Right cardiac atrium (tissue), 5 donors: ENCODE data around the gene ANO1. TPM values are rescaled to one million over a fixed set of nuclear protein-coding genes. Genes with fewer than 3 reads are reported as not detected.

ENCODE experiments used
- ATAC-seq, 2 donors: fragments of 200-7000 bp; cut with Tn5 transposase; one replicate each; pipeline versions ENCODE4 v1.8.0 to v1.9.1; 2020; ENCODE audit warnings: moderate library complexity in 2 of 2, mild to moderate bottlenecking in 1 of 2
- DNase-seq, 3 donors: peaks; one replicate each; pipeline ENCODE4 v3.0.0-alpha.2; 2020
- H3K27ac ChIP-seq: one replicate; pipeline ENCODE4 v1.5.1; 2013; ENCODE audit warnings: mild to moderate bottlenecking, low read length, control low read depth, moderate library complexity
- H3K27me3 ChIP-seq: one replicate; pipeline ENCODE4 v1.6.1; 2013; ENCODE audit not compliant: control insufficient read depth, insufficient read depth
- H3K4me1 ChIP-seq: one replicate; pipeline ENCODE4 v1.6.1; 2013; ENCODE audit warnings: low read length; ENCODE audit not compliant: control insufficient read depth, insufficient read depth
- H3K4me3 ChIP-seq: one replicate; pipeline ENCODE4 v1.5.1; 2013; ENCODE audit warnings: low read length, control low read depth
- H3K9me3 ChIP-seq: one replicate; pipeline ENCODE4 v1.6.1; 2013; ENCODE audit warnings: low read length; ENCODE audit not compliant: control insufficient read depth
- WGBS: extraction: QIAGEN DNeasy Blood & Tissue Kit; methylation state at CpG from one replicate; pipeline ENCODE4 v1.1.7; 2013; 5-methylcytosine and 5-hydroxymethylcytosine counted together
- intact Hi-C, 4 donors: fragments of 100-400 bp; cut with DNase I; formaldehyde crosslinking; loops; one replicate each; pipeline versions ENCODE4 v1.11.0 to v1.14.0; 2022 to 2023
- polyA plus RNA-seq: library from polyadenylated mRNA; stranded (reverse); fragments of 200-250 nt; gene quantifications from one replicate; pipeline ENCODE4 v1.2.3, GENCODE V29; 2013
- total RNA-seq, 4 donors: library from RNA; stranded (reverse); fragmentation: NEBNext Ultra II Directional; extraction: Animal tissue kit (Norgen Biotek cat#: 25700); gene quantifications; one replicate each; pipeline ENCODE4 v1.2.1, GENCODE V29; 2021
- donor health status: healthy with polysubstance abuse.
- donor health status: DM: no; HTN: yes; CAD: no.
- donor health status: DM: no; HTN: no; CAD: no.
- donor health status: DM: no; HTN: yes; CAD: no; lungs with severe emphysema.
- donor health status: DM: yes; HTN: yes; CAD: no.

The ANO1 gene
- total and polyA plus RNA-seq, 5 donors = 6.8 to 18.2 (median 8.8) TPM

DNA sequence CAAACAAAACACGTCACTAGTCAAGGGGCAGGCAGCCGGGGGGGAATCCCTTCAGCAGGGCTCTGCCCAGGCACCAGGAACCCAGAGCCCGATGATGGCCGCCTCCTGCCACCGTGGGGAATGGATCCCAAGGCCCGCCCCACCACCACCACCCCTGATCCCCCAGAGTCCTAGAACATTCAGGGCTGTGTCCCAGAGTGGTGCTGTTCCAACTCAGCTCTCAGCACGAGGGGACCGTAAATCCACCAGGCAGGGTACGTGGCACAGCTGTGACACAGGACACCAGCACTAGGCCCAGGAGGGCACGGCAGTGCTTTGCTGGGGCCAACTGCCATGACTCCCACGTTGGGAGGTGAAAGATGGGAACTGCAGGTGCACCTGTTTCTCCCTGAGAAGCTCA lies 29.6 kb downstream of the ANO1 start:
- H3K4me3 ChIP-seq = no peak overlapping the region
- H3K9me3 ChIP-seq = no peaks in the 10 kb centered on the region
- intact Hi-C loops = no loop called here
- ATAC-seq = no peak
- H3K27me3 ChIP-seq = no peaks in the 10 kb centered on the region
- H3K4me1 ChIP-seq = no peaks in the 10 kb centered on the region
- no peak overlapping the region for H3K27ac ChIP-seq
- WGBS = 81% methylated on average over 11 of the region's 11 CpGs
- DNase-seq = peak in 2 of 3 donors; percentile 29 to 39

DNA sequence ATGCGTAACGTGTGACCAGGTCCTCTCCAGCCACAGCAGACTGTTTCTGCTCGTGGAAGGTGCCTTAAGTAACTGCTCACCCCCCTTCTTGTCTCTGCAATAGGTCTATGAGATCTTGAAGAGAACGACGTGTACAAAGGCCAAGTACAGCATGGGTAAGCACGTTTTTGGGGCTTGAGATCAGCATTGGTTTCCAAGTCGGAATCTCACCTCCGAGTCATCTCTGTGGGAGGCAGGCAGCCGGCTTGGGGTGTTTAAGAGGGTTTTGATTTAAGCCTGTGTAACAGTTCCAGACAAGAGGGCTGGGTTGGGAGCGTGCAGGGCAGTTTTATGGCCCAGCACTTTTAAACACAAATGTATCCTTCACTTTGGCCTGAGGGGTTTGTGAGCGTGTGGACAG lies 30.1 kb downstream of the ANO1 start:
- H3K4me1 ChIP-seq = no peaks in the 10 kb centered on the region
- no peak overlapping the region for H3K4me3 ChIP-seq
- H3K9me3 ChIP-seq = no peaks in the 10 kb centered on the region
- no peaks in the 10 kb centered on the region for H3K27me3 ChIP-seq
- ATAC-seq (no peak), DNase-seq (no peak)
- 78% methylated on average over 11 of the region's 11 CpGs for WGBS
- no peak overlapping the region for H3K27ac ChIP-seq
- intact Hi-C loops = no loop called here

DNA sequence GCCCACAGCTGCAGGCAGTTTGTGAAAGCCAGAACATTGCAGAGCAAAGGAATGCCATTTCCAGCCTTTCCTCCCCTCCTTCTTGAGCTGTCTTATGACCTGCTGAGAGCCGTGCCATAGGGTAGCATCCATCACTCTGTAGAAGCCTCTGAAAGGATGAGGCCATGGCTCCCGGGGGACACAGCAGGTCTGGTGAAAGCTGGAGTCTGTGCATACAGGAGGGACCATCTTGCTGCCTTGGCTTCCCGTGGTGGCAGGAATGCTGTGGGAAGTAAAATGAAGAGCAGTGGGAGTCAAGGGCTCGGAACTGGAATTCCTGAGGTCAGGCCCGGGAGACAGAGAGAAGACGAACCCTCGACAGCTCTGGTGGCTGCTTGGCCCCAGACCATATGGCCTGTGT lies 30.9 kb downstream of the ANO1 start:
- DNase-seq (peak in 2 of 3 donors; percentile 7 to 10), ATAC-seq (no peak)
- Histone ChIP-seq H3K9me3 (no peaks in the 10 kb centered on the region), H3K27me3 (no peaks in the 10 kb centered on the region), H3K4me1 (no peaks in the 10 kb centered on the region), H3K4me3 (no peak overlapping the region), H3K27ac (no peak overlapping the region)
- intact Hi-C loops = no loop called here
- WGBS = 71% methylated on average over 7 of the region's 7 CpGs

DNA sequence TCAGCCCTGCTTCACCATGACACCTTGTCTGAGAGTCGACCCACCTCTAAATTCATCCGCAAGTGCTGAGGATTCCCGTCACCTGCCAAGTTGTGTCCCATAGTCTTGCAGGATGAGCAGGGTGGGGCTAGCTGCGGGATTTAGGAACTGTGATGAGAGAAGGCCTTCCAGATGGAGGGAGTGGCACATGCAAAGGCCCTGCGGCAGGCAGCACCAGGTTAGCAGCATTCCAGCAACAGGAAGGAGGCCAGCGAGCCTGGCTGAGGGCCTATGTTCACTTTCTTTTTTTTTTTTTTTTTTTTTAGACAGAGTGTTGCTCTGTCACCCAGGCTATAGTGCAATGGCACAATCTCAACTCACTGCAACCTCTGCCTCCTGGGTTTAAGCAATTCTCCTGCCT lies 31.8 kb downstream of the ANO1 start:
- DNase-seq (peak in 1 of 3 donors; percentile 16), ATAC-seq (no peak)
- H3K9me3 ChIP-seq = no peaks in the 10 kb centered on the region
- H3K4me1 ChIP-seq = no peaks in the 10 kb centered on the region
- WGBS = 96% methylated on average over 6 of the region's 6 CpGs
- no peak overlapping the region for H3K4me3 ChIP-seq
- H3K27me3 ChIP-seq = no peaks in the 10 kb centered on the region
- H3K27ac ChIP-seq = no peak overlapping the region
- intact Hi-C loops = no loop called here

DNA sequence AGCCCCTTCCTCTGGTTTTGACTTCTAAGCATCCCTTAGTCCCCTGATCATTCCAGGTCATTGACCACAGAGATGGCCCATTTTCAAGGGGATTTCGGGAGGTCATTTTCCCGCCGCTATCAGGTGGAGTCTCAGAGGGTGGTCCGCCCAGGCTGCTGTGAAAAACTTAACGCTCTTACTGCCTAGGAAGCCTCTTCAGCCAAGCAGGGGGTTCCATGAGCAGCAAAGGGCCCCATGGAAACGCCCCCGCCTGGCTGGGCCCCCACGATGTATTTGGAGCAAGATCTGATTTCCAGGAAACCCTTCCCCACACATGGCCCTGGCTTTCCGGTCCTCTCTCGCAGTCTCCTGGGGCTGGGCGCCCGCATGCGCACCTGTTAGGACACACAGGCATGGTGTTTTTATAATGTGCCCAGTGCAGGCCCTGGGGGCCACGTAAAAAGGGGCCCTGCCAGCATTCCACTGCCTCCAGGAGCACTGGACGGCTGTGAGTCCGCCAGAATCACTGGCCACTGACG lies 32.5 kb downstream of the ANO1 start:
- no peak overlapping the region for H3K4me3 ChIP-seq
- H3K27ac ChIP-seq = peak overlapping the region; percentile 34
- DNase-seq (peak in 2 of 3 donors; percentile 22 to 45), ATAC-seq (no peak)
- no peaks in the 10 kb centered on the region for H3K9me3 ChIP-seq
- no peaks in the 10 kb centered on the region for H3K4me1 ChIP-seq
- no peaks in the 10 kb centered on the region for H3K27me3 ChIP-seq
- 85% methylated on average over 17 of the region's 17 CpGs for WGBS
- intact Hi-C loops = no loop called here

DNA sequence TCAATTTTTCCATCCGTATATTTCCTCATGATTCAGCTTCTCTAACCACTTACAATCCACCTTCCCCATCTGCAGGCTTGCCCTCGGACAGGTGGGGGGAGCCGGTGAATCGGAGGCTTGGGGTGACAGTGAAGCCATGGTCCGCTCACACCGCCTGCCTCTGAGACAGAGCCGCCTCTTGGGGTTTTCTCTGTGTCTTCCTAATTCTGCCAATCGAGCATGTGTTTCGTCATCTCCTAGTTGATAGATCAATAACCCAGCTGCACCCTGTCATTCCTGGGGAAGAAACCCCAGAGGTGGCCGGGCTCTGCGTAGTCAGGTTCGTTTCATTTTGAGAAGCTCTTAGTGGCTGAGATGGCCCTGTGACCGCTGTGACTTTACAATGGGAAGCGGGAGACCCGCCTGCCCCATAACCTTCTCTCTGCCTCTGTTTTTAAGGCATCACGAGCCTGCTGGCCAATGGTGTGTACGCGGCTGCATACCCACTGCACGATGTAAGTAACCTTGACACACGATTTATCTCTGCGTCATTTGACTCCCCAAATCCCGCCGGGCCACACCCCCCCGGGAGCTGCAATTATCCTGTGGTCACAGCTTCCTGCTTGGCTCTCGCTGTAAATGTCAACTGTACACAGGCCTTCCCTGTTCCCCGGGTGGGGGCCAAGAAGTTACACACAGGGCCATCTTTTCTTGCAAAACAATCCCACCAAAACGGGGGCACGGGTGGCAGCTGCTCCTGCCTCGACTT lies 33.3 kb downstream of the ANO1 start:
- peak; percentile 74 to 89 (median 75) for DNase-seq
- Histone ChIP-seq H3K9me3 (no peaks in the 10 kb centered on the region), H3K27ac (peak overlapping the region; percentile 42), H3K4me1 (no peaks in the 10 kb centered on the region), H3K27me3 (no peaks in the 10 kb centered on the region), H3K4me3 (no peak overlapping the region)
- peak; percentile 61 to 87 for ATAC-seq
- WGBS = 46% methylated on average over 29 of the region's 29 CpGs
- intact Hi-C loops = no loop called here

DNA sequence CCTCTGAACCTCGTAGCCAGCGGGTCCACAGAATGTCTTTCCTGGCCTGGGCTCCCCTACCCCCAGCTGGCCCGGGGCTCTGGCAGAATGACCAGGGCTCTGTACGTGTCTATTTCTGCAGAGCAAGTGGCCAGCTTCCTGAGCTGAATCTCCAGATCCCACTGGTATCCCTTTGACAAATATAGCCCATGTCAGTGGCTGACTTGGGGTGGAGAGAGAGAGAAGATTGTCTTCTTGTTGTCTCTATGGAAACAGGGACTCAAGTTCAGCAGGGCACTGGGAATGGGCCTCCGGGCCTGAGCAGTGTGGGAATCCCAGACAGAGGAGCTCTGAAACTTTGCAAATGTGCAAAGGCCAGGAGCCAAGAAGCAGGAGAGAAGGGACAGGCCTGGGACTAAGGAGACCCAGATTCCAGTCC lies 33.9 kb downstream of the ANO1 start:
- no peaks in the 10 kb centered on the region for H3K27me3 ChIP-seq
- no peaks in the 10 kb centered on the region for H3K4me1 ChIP-seq
- intact Hi-C loops = no loop called here
- 25% methylated on average over 5 of the region's 5 CpGs for WGBS
- H3K27ac ChIP-seq = peak overlapping the region; percentile 3
- ATAC-seq (peak; percentile 23 to 52), DNase-seq (peak in 2 of 3 donors; percentile 55 to 56)
- no peak overlapping the region for H3K4me3 ChIP-seq
- H3K9me3 ChIP-seq = no peaks in the 10 kb centered on the region

DNA sequence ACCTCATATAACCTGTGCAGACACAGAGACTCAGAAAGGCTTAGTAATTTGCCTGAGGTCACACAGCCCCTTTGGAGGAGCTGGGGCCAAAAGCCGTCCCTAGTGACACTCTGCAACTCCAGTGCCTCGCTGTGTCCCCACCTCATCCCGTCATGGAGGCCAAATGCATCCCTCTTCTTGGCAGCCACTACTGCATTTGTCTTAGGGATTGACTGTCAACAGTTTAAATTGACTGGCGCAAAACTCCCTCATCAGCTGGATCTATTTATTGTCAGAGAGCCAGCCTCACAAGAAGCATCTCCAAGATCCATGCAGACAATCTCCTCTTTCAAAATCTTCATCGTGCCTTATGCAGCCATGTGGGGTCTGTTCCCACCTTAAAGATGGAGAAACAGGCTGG lies 35.7 kb downstream of the ANO1 start:
- intact Hi-C loops = no loop called here
- no peaks in the 10 kb centered on the region for H3K9me3 ChIP-seq
- no peak overlapping the region for H3K4me3 ChIP-seq
- whole genome bisulfite sequencing = 64% methylated on average over 5 of the region's 5 CpGs
- H3K27me3 ChIP-seq = no peaks in the 10 kb centered on the region
- H3K4me1 ChIP-seq = no peaks in the 10 kb centered on the region
- ATAC-seq (no peak), DNase-seq (peak in 1 of 3 donors; percentile 41)
- no peak overlapping the region for H3K27ac ChIP-seq

DNA sequence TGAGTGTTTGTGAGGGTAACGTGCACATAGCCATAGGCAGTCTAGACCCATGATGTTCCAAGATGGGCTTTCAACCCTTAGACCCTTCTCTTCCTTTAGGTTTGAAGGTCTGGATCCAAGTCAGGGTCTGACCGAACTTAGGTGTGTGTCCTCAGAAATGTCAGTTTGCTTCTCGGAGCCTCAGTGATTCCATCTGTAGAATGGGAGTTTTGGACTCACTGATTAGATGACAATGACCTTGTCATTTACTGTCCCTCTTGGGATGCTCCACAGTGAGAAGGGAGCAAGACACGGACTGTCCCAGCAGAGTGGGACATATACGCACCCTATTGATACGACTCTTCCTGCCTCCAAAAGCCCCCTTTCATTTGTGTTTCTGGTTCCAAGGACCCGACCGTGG lies 37.7 kb downstream of the ANO1 start:
- 97% methylated on average over 8 of the region's 8 CpGs for WGBS
- Histone ChIP-seq H3K9me3 (no peaks in the 10 kb centered on the region), H3K27me3 (no peaks in the 10 kb centered on the region), H3K4me1 (no peaks in the 10 kb centered on the region), H3K4me3 (no peak overlapping the region), H3K27ac (no peak overlapping the region)
- ATAC-seq (no peak), DNase-seq (no peak)
- intact Hi-C loops = no loop called here

DNA sequence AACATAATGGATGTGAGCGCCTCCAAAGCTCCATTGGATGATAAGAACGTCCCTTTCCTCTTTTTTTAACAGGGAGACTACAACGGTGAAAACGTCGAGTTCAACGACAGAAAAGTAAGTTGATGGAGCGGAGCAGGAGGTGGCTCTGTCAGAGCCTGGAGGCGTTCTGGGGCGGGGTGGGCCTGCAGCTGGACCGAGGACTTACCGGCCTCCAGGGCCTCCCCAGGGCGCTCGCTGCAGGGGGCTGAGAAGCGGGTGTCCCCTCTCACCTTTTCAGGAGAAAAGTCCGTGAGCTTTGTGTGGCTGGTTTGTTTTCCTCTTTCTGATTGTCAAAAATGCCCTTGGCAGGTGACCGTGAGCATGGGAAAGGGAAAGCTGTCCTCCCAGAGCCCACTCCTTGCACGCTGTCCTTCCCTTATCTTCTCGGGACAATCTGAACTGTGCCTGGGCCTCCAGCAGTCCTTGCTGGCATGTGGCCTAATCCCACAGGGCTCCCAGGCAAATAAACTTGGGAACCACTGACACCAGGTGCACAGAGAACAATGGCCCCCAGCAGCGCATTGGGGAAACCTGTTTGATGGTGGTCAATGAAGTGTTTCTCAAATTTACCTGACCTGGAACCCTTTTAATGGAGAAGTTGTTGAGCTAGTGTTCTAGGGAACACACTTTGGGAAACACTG lies 38.4 kb downstream of the ANO1 start:
- Histone ChIP-seq H3K9me3 (no peaks in the 10 kb centered on the region), H3K4me1 (no peaks in the 10 kb centered on the region), H3K27ac (no peak overlapping the region), H3K4me3 (no peak overlapping the region), H3K27me3 (no peaks in the 10 kb centered on the region)
- ATAC-seq (no peak), DNase-seq (peak in 2 of 3 donors; percentile 7 to 23)
- intact Hi-C loops = no loop called here
- 91% methylated on average over 19 of the region's 19 CpGs for WGBS

DNA sequence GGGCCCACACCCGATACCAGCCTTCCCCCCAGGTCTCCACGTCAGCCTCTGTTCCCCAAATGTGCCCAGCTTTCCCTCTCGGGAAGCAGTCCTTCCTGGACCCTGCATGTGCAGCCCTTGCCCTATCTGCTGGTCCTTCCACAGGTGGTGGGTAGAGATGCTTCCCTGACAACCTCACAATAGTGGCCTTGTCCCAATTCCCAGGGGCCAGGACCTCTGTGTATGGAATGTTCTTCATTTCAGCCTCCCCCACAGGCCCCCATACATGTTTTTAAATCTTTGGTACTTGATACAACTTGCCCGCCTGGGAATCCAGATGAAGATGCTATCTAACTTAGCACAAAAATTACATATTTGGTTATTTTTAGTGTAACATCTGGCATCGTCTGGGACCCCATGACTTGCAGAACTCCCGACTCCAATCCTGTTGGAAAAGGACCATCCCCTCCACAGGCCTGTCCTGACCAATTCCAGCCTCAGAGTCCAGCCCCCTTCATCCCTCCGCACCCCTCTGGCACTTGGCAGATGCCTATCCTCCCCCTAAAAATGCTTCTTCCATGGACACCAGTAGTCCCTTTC lies 39.5 kb downstream of the ANO1 start:
- DNase-seq (peak in 2 of 3 donors; percentile 8 to 21), ATAC-seq (no peak)
- WGBS = 83% methylated on average over 7 of the region's 7 CpGs
- intact Hi-C loops = no loop called here
- no peak overlapping the region for H3K27ac ChIP-seq
- no peak overlapping the region for H3K4me3 ChIP-seq
- H3K27me3 ChIP-seq = no peaks in the 10 kb centered on the region
- no peaks in the 10 kb centered on the region for H3K4me1 ChIP-seq
- no peaks in the 10 kb centered on the region for H3K9me3 ChIP-seq
